GM18519 (cell line): Measurements from ENCODE around the gene ADAMTS17.
"Not testable (repeated sequence)": the region's sequence is repeated elsewhere in the genome, so short reads cannot be mapped to it uniquely, and the experiment has no call there.

ENCODE experiments used
- ATAC-seq: cut with Tn5 transposase; IDR thresholded peaks from one replicate; pipeline ENCODE4 v1.9.1; 2021; ENCODE audit warnings: mild to moderate bottlenecking, moderate library complexity; ENCODE audit not compliant: unreplicated experiment, low FRiP score

The ADAMTS17 gene

GRCh38 chr15:100100926-100101325 lies 240.8 kb downstream of the ADAMTS17 start:
- no peak for ATAC-seq

- ATAC-seq, result no peak
Measured at GRCh38 chr15:100099976-100100375, 241.8 kb downstream of the ADAMTS17 start.

GRCh38 chr15:100098705-100099104 lies 243.1 kb downstream of the ADAMTS17 start:
- ATAC-seq, result no peak

GRCh38 chr15:100097342-100098127 lies 244.2 kb downstream of the ADAMTS17 start:
- no peak for ATAC-seq

- ATAC-seq, result no peak
Measured at GRCh38 chr15:100096700-100097099, 245.1 kb downstream of the ADAMTS17 start.

- no peak for ATAC-seq
Measured at GRCh38 chr15:100096248-100096600, 245.6 kb downstream of the ADAMTS17 start.

GRCh38 chr15:100095541-100096247 lies 246.1 kb downstream of the ADAMTS17 start:
- ATAC-seq, result no peak

GRCh38 chr15:100094127-100094510 lies 247.7 kb downstream of the ADAMTS17 start:
- no peak for ATAC-seq

- no peak for ATAC-seq
Measured at GRCh38 chr15:100093211-100094126, 248.3 kb downstream of the ADAMTS17 start.

GRCh38 chr15:100092034-100092433 lies 249.7 kb downstream of the ADAMTS17 start:
- ATAC-seq, result no peak

GRCh38 chr15:100090411-100090810 lies 251.4 kb downstream of the ADAMTS17 start:
- ATAC-seq, result no peak

GRCh38 chr15:100084042-100084821 lies 257.5 kb downstream of the ADAMTS17 start:
- not testable (repeated sequence) for ATAC-seq

- ATAC-seq, result no peak
Measured at GRCh38 chr15:100083572-100083971, 258.2 kb downstream of the ADAMTS17 start.

GRCh38 chr15:100082761-100083402 lies 258.9 kb downstream of the ADAMTS17 start:
- no peak for ATAC-seq

GRCh38 chr15:100081454-100081853 lies 260.3 kb downstream of the ADAMTS17 start:
- no peak for ATAC-seq

- no peak for ATAC-seq
Measured at GRCh38 chr15:100078511-100079220, 263.1 kb downstream of the ADAMTS17 start.

GRCh38 chr15:100075229-100075628 lies 266.5 kb downstream of the ADAMTS17 start:
- no peak for ATAC-seq

- no peak for ATAC-seq
Measured at GRCh38 chr15:100073982-100074381, 267.8 kb downstream of the ADAMTS17 start.
